GM12878 (cell line): Measurements from ENCODE around the gene BICC1. TPM values are rescaled to one million over a fixed set of nuclear protein-coding genes. Genes with fewer than 3 reads are reported as not detected.

Source experiments
- ATAC-seq: fragments of 200-7000 bp; cut with Tn5 transposase; 3 replicates; pipeline ENCODE4 v1.9.1; 2020; ENCODE audit warnings: mild to moderate bottlenecking, moderate library complexity
- BruUV-seq: library from RNA; stranded (reverse); fragments of 400-500 nt; replicated peaks from 2 replicates; lab custom pipeline; 2021; lab: Mats Ljungman, UMichigan
- CTCF ChIA-PET: fragments of 300-600 bp; sonication (Branson Sonifier 250); formaldehyde crosslinking; extraction: SDS; loops from one replicate; lab custom pipeline; 2021; ENCODE audit warnings: inconsistent platforms; lab: Yijun Ruan, JAX
- POLR2A ChIA-PET: fragments of 350-600 bp; formaldehyde crosslinking; extraction: SDS; loops from one replicate; lab custom pipeline; 2021; ENCODE audit warnings: inconsistent platforms; lab: Charles Lee
- RAD21 ChIA-PET: fragments of 300-600 bp; sonication (Branson Sonifier 250); formaldehyde crosslinking; loops from one replicate; lab custom pipeline; 2023; ENCODE audit warnings: antibody characterized with exemption; ENCODE audit not compliant: unreplicated experiment; lab: Charles Lee
- SMC1A ChIA-PET: fragments of 300-600 bp; sonication (Branson Sonifier 250); formaldehyde crosslinking; loops from one replicate; lab custom pipeline; 2023; ENCODE audit not compliant: unreplicated experiment, uncharacterized antibody; lab: Charles Lee
- DNase-seq: peaks from one replicate; pipeline ENCODE4 v3.0.0-alpha.2; 2011; ENCODE audit warnings: low read depth, low spot score
- FAIRE-seq: peaks from 3 replicates; lab custom pipeline; 2011; peaks lifted over from hg19 to GRCh38; lab: Jason Lieb, UNC
- H2AFZ ChIP-seq: 2 replicates; pipeline ENCODE4 v1.6.0; 2011; ENCODE audit warnings: low read depth, low read length, control low read depth; ENCODE audit not compliant: control insufficient read depth
- H3K27ac ChIP-seq: 2 replicates; pipeline ENCODE4 v1.5.1; 2011; ENCODE audit warnings: control low read depth; ENCODE audit not compliant: control insufficient read depth, insufficient read depth
- H3K27me3 ChIP-seq, 2 experiments: replicated peaks in 1 of 2; 2 replicates each; pipeline versions ENCODE4 v1.6.0 to v1.6.1; 2011; ENCODE audit warnings: low read length in 1 of 2; ENCODE audit not compliant: control insufficient read depth in 2 of 2, insufficient read depth in 2 of 2
- H3K36me3 ChIP-seq, 2 experiments: 2 replicates each; pipeline ENCODE4 v1.5.1; 2011; ENCODE audit warnings: low read length in 1 of 2; ENCODE audit not compliant: control insufficient read depth in 2 of 2, insufficient read depth in 2 of 2
- H3K4me1 ChIP-seq: 2 replicates; pipeline ENCODE4 v1.6.1; 2011; ENCODE audit warnings: mild to moderate bottlenecking, low read length, moderate library complexity, mixed read lengths; ENCODE audit not compliant: control insufficient read depth, insufficient read depth
- H3K4me2 ChIP-seq: 2 replicates; pipeline ENCODE4 v1.6.0; 2011; ENCODE audit warnings: control low read depth; ENCODE audit not compliant: control insufficient read depth, insufficient read depth
- H3K4me3 ChIP-seq: fragments of 200-600 bp; sonication (generic); 2 replicates; pipeline ENCODE4 v1.5.1; 2016
- H3K79me2 ChIP-seq: 2 replicates; pipeline ENCODE4 v1.6.0; 2011; ENCODE audit warnings: low read length; ENCODE audit not compliant: control insufficient read depth, insufficient read depth
- H3K9ac ChIP-seq: 2 replicates; pipeline ENCODE4 v1.8.0; 2011; ENCODE audit warnings: low read length, control low read depth, mixed read lengths; ENCODE audit not compliant: control insufficient read depth, insufficient read depth
- H3K9me3 ChIP-seq: replicated peaks from 3 replicates; pipeline ENCODE4 v1.5.1; 2011; ENCODE audit warnings: mild to moderate bottlenecking, low read length; ENCODE audit not compliant: control insufficient read depth, insufficient read depth
- H4K20me1 ChIP-seq: 2 replicates; pipeline ENCODE4 v1.6.0; 2011; ENCODE audit not compliant: control insufficient read depth, insufficient read depth
- ASH2L ChIP-seq: fragments of 300-600, 200-600 bp; sonication (generic); IDR thresholded peaks from 2 replicates; pipeline ENCODE4 v1.6.1; 2017; ENCODE audit warnings: low read depth, mild to moderate bottlenecking, borderline replicate concordance
- CBX3 ChIP-seq: fragments of 200-600 bp; sonication (generic); IDR thresholded peaks from 2 replicates; pipeline ENCODE4 v1.6.1; 2016; ENCODE audit warnings: low read depth, borderline replicate concordance
- CEBPB ChIP-seq, 2 experiments: fragments of 150-350 bp in 1 of 2; IDR thresholded peaks; 2 replicates each; pipeline ENCODE4 v1.6.1; 2012 to 2014; ENCODE audit warnings: low read depth in 2 of 2, low read length in 2 of 2, borderline replicate concordance in 1 of 2, inconsistent platforms in 1 of 2
- FOXM1 ChIP-seq: IDR thresholded peaks from 2 replicates; pipeline ENCODE4 v1.6.1; 2012; ENCODE audit warnings: low read depth, mild to moderate bottlenecking, inconsistent platforms, low read length, moderate library complexity
- NFYB ChIP-seq: IDR thresholded peaks from 2 replicates; pipeline ENCODE4 v1.6.1; 2011; ENCODE audit warnings: low read depth, mild to moderate bottlenecking, low read length, improper control_type of control experiment, moderate library complexity; ENCODE audit not compliant: insufficient read depth
- RCOR1 ChIP-seq: conservative IDR thresholded peaks from 2 replicates; pipeline ENCODE4 v1.6.1; 2012; ENCODE audit warnings: low read depth, low read length, improper control_type of control experiment
- SMC3 ChIP-seq: IDR thresholded peaks from 2 replicates; pipeline ENCODE4 v1.6.1; 2011; ENCODE audit warnings: low read length, improper control_type of control experiment, borderline replicate concordance
- YY1 ChIP-seq: IDR thresholded peaks from 2 replicates; pipeline ENCODE4 v1.6.1; 2011; ENCODE audit warnings: low read depth, mild to moderate bottlenecking, low read length
- ZNF207 ChIP-seq: fragments of 450-650 bp; IDR thresholded peaks from 2 replicates; pipeline ENCODE4 v1.6.1; 2014; ENCODE audit warnings: antibody characterized with exemption, mild to moderate bottlenecking, borderline replicate concordance
- WGBS: methylation state at CpG from one replicate; pipeline ENCODE4 v1.1.6; 2016; ENCODE audit warnings: low lambda C conversion rate; ENCODE audit not compliant: insufficient replicate concordance, insufficient coverage; ENCODE audit errors: missing lambda C conversion rate; 5-methylcytosine and 5-hydroxymethylcytosine counted together
- in situ Hi-C: fragments of 300-500 bp; cut with MboI; formaldehyde crosslinking; loops from 9 replicates; pipeline ENCODE4 v1.14.3; 2018; ENCODE audit warnings: mixed read lengths
- intact Hi-C: fragments of 100-400 bp; cut with micrococcal nuclease; formaldehyde crosslinking; loops from one replicate; pipeline ENCODE4 v1.14.2; 2022; ENCODE audit not compliant: unreplicated experiment
- polyA plus RNA-seq, 11 experiments: library from polyadenylated mRNA; depleted of rRNA in 4 of 11; unstranded in 6 of 11; stranded (reverse) in 5 of 11; fragments of >200 nt; fragmentation: Nextera tagmentation in 4 of 11; fragmentation: Illumina TruSeq in 1 of 11; extraction: Ambion mirVana in 4 of 11; extraction: Trizol in 1 of 11; gene quantifications; 1 replicate in 1 of 11; 2 replicates in 10 of 11; pipeline versions ENCODE4 v1.2.1 to v1.2.3, GENCODE V29; 2011 to 2016; ENCODE audit warnings: inconsistent platforms in 2 of 11, missing spikeins in 2 of 11, low read depth in 1 of 11
- total RNA-seq, 4 experiments: library from RNA; depleted of rRNA in 3 of 4; stranded (reverse); fragments of >200 nt in 3 of 4; fragmentation: Illumina TruSeq in 1 of 4; extraction: Trizol in 1 of 4; gene quantifications; 2 replicates each; pipeline versions ENCODE4 v1.2.1 to v1.2.3, GENCODE V29; 2013 to 2021
- TF ChIP-seq, protein P1 (sequence below): fragments of 450-650 bp; IDR thresholded peaks from 2 replicates; pipeline ENCODE4 v1.6.1; 2018; ENCODE audit warnings: mild to moderate bottlenecking, low read depth, moderate library complexity; ENCODE audit not compliant: partially characterized antibody
- TF ChIP-seq, protein P2 (sequence below): IDR thresholded peaks from 2 replicates; pipeline ENCODE4 v1.6.1; 2011; ENCODE audit warnings: borderline replicate concordance, low read depth, mild to moderate bottlenecking, moderate library complexity, mixed read lengths, low read length; ENCODE audit not compliant: insufficient read depth; ENCODE audit errors: extremely low read length
- TF ChIP-seq, protein P3 (sequence below): IDR thresholded peaks from 2 replicates; pipeline ENCODE4 v1.6.1; 2011; ENCODE audit warnings: low read depth, mild to moderate bottlenecking, low read length, moderate library complexity, borderline replicate concordance; ENCODE audit errors: extremely low read depth

The BICC1 gene
- total and polyA plus RNA-seq, 10 of the 15 experiments (the other 5 are each of a cell fraction or from before 2014, with no cell fraction given): 0.01 to 0.10 (median 0.04) TPM; not detected in 5

DNA sequence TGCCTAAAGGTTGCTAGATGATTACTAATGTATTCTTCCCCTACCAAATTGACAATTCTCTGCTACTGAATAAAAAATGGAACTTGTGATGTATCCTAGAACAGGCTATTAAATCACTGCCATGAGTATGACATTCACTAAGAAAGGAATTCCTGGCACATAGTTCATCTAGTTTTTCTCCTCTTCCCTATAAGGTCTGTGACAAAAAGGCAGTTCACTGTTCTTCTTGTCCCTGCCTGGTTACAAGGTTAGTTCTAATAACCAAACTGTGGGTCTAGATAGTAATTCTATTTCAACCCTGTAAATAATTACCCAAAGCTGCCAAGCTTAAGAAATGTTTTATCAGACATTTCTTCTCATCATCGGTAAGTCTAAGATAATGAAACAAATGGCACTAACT lies 245.6 kb downstream of the BICC1 start:
- H3K27ac ChIP-seq: no peak overlapping the region
- in situ Hi-C loops (no loop called here), intact Hi-C loops (no loop called here)
- TF ChIP-seq, protein P1, sequence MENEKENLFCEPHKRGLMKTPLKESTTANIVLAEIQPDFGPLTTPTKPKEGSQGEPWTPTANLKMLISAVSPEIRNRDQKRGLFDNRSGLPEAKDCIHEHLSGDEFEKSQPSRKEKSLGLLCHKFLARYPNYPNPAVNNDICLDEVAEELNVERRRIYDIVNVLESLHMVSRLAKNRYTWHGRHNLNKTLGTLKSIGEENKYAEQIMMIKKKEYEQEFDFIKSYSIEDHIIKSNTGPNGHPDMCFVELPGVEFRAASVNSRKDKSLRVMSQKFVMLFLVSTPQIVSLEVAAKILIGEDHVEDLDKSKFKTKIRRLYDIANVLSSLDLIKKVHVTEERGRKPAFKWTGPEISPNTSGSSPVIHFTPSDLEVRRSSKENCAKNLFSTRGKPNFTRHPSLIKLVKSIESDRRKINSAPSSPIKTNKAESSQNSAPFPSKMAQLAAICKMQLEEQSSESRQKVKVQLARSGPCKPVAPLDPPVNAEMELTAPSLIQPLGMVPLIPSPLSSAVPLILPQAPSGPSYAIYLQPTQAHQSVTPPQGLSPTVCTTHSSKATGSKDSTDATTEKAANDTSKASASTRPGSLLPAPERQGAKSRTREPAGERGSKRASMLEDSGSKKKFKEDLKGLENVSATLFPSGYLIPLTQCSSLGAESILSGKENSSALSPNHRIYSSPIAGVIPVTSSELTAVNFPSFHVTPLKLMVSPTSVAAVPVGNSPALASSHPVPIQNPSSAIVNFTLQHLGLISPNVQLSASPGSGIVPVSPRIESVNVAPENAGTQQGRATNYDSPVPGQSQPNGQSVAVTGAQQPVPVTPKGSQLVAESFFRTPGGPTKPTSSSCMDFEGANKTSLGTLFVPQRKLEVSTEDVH: no peak
- TF ChIP-seq, protein P2, sequence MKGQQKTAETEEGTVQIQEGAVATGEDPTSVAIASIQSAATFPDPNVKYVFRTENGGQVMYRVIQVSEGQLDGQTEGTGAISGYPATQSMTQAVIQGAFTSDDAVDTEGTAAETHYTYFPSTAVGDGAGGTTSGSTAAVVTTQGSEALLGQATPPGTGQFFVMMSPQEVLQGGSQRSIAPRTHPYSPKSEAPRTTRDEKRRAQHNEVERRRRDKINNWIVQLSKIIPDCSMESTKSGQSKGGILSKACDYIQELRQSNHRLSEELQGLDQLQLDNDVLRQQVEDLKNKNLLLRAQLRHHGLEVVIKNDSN: no peak
- no peak for TF ChIP-seq RCOR1
- no peak for TF ChIP-seq NFYB
- TF ChIP-seq FOXM1: no peak
- TF ChIP-seq CEBPB (IDR thresholded peaks at IDR 0.05; ENCODE audit: borderline replicate concordance in 1 of 2, low read depth in 2 of 2, low read length in 2 of 2): no peak
- no peak for TF ChIP-seq YY1
- TF ChIP-seq ZNF207: no peak
- TF ChIP-seq, protein P3, sequence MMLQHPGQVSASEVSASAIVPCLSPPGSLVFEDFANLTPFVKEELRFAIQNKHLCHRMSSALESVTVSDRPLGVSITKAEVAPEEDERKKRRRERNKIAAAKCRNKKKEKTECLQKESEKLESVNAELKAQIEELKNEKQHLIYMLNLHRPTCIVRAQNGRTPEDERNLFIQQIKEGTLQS: no peak
- no peak for TF ChIP-seq ASH2L
- no peak for TF ChIP-seq CBX3
- no peak for TF ChIP-seq SMC3
- FAIRE-seq (no peak), ATAC-seq (no peak), DNase-seq (no peak)
- H3K4me3 ChIP-seq: no peak overlapping the region
- H3K9me3 ChIP-seq: no peaks in the 10 kb centered on the region
- H2AFZ ChIP-seq: no peak overlapping the region
- RAD21 ChIA-PET: no interaction called here
- H3K9ac ChIP-seq: no peak overlapping the region
- no peak overlapping the region for H3K4me2 ChIP-seq
- no TSS peak for BruUV-seq
- H3K4me1 ChIP-seq: no peaks in the 10 kb centered on the region
- no peaks in the 10 kb centered on the region for H4K20me1 ChIP-seq
- SMC1A ChIA-PET: interaction anchor here (1.4 kb wide), 1 partner anchor 19 kb away, joined by 4 read pairs; no protein-coding TSS in a partner anchor
- POLR2A ChIA-PET: no interaction called here
- CTCF ChIA-PET: interaction anchor here (1.0 to 1.3 kb wide), 3 partner anchors 19 to 1273 kb away, joined by 3 to 5 read pairs (median 3); no protein-coding TSS in a partner anchor
- no peaks in the 10 kb centered on the region for H3K36me3 ChIP-seq
- 29% methylated on average over 1 of the region's 1 CpG for WGBS
- no peaks in the 10 kb centered on the region for H3K27me3 ChIP-seq
- H3K79me2 ChIP-seq: no peaks in the 10 kb centered on the region
